GDM1 (cell line): ENCODE data around the gene PRR15.

Experiments
- DNase-seq: peaks from one replicate; lab custom pipeline; 2025; lab: John Stamatoyannopoulos, UW

Gene PRR15

GRCh38 chr7:29610086-29610485 is 46.5 kb downstream of the PRR15 start:
- no peak for DNase-seq

GRCh38 chr7:29611941-29612544 is 48.4 kb downstream of the PRR15 start:
- no peak for DNase-seq

- DNase-seq = no peak
Observed at GRCh38 chr7:29612596-29612995, 49.0 kb downstream of the PRR15 start.

GRCh38 chr7:29613100-29613499 is 49.5 kb downstream of the PRR15 start:
- DNase-seq = no peak

GRCh38 chr7:29614229-29614628 is 50.6 kb downstream of the PRR15 start:
- no peak for DNase-seq
